Measurements from ENCODE around the gene SLC7A8.

GRCh38 chr14:23109769-23110168 lies 73.7 kb downstream of the SLC7A8 start:
- TF ChIP-seq CTCF (IDR thresholded peaks at IDR 0.05) = no peak
- no peak for TF ChIP-seq POLR2A (IDR thresholded peaks at IDR 0.05)

Data from testis (tissue), 2 donors.